IMR-90 (cell line): ENCODE measurements around the gene CYP2E1. TPM values are rescaled to one million over a fixed set of nuclear protein-coding genes. Genes with fewer than 3 reads are reported as not detected.
A peak's percentile ranks its signal among the peaks of the same experiment; 100 is the strongest.

Experiments used
- ATAC-seq: fragments of 200-7000 bp; cut with Tn5 transposase; 2 replicates; pipeline ENCODE4 v1.9.1; 2020; ENCODE audit warnings: low read depth, mild to moderate bottlenecking, moderate library complexity
- BruUV-seq: library from RNA; stranded (reverse); fragments of 400-500 nt; replicated peaks from 2 replicates; lab custom pipeline; 2021; lab: Mats Ljungman, UMichigan
- CTCF ChIA-PET: fragments of 300-600 bp; formaldehyde crosslinking; extraction: SDS; loops from one replicate; lab custom pipeline; 2021; ENCODE audit warnings: antibody characterized with exemption; lab: Yijun Ruan, JAX
- POLR2A ChIA-PET: fragments of 300-600 bp; sonication (Branson Sonifier 250); formaldehyde crosslinking; loops from one replicate; lab custom pipeline; 2022; ENCODE audit warnings: antibody characterized with exemption; ENCODE audit not compliant: unreplicated experiment; lab: Charles Lee
- DNase-seq: peaks from one replicate; pipeline ENCODE4 v3.0.0; 2013
- H2AFZ ChIP-seq: replicated peaks from 2 replicates; pipeline ENCODE3; 2013; ENCODE audit warnings: low read length, mild to moderate bottlenecking; ENCODE audit not compliant: poor library complexity
- H2AK5ac ChIP-seq: 2 replicates; pipeline ENCODE4 v1.6.1; 2013; ENCODE audit warnings: low read depth, low read length, inconsistent platforms
- H2AK9ac ChIP-seq: replicated peaks from 2 replicates; pipeline ENCODE3; 2013; ENCODE audit warnings: mild to moderate bottlenecking, low read depth, low read length, moderate library complexity; ENCODE audit not compliant: poor library complexity
- H2BK120ac ChIP-seq: 2 replicates; pipeline ENCODE4 v1.6.1; 2013; ENCODE audit warnings: low read depth, low read length, inconsistent platforms
- H2BK15ac ChIP-seq: 3 replicates; pipeline ENCODE4 v1.6.1; 2013; ENCODE audit warnings: low read depth, low read length, inconsistent platforms
- H2BK20ac ChIP-seq: 2 replicates; pipeline ENCODE4 v1.6.1; 2013; ENCODE audit warnings: low read depth, mild to moderate bottlenecking, inconsistent platforms, low read length, moderate library complexity
- H2BK5ac ChIP-seq: 2 replicates; pipeline ENCODE4 v1.6.1; 2013; ENCODE audit warnings: mild to moderate bottlenecking, low read depth, low read length, inconsistent platforms; ENCODE audit not compliant: poor library complexity, severe bottlenecking
- H3K14ac ChIP-seq: replicated peaks from 2 replicates; pipeline ENCODE4 v1.6.1; 2013; ENCODE audit warnings: low read depth, low read length, inconsistent platforms
- H3K18ac ChIP-seq: 2 replicates; pipeline ENCODE4 v1.6.1; 2013; ENCODE audit warnings: low read depth, low read length, control low read depth
- H3K23ac ChIP-seq: 2 replicates; pipeline ENCODE4 v1.6.1; 2013; ENCODE audit warnings: low read depth, low read length, inconsistent platforms
- H3K27ac ChIP-seq: 2 replicates; pipeline ENCODE4 v1.5.1; 2013; ENCODE audit warnings: mild to moderate bottlenecking, control low read depth, low read length; ENCODE audit not compliant: insufficient read depth
- H3K27me3 ChIP-seq: 2 replicates; pipeline ENCODE4 v1.6.1; 2013; ENCODE audit warnings: low read length; ENCODE audit not compliant: control insufficient read depth, insufficient read depth
- H3K36me3 ChIP-seq: 2 replicates; pipeline ENCODE4 v1.6.1; 2013; ENCODE audit warnings: low read length, mixed read lengths; ENCODE audit not compliant: control insufficient read depth, insufficient read depth
- H3K4ac ChIP-seq: 2 replicates; pipeline ENCODE4 v1.6.1; 2013; ENCODE audit warnings: low read depth, low read length, inconsistent platforms
- H3K4me1 ChIP-seq: 2 replicates; pipeline ENCODE4 v1.6.1; 2013; ENCODE audit warnings: low read length, mixed read lengths; ENCODE audit not compliant: control insufficient read depth, insufficient read depth
- H3K4me2 ChIP-seq: 2 replicates; pipeline ENCODE4 v1.6.1; 2013; ENCODE audit warnings: low read depth, mild to moderate bottlenecking, control low read depth, low read length, moderate library complexity
- H3K4me3 ChIP-seq: 2 replicates; pipeline ENCODE4 v1.5.1; 2013; ENCODE audit warnings: low read depth, mild to moderate bottlenecking, control low read depth, low read length, moderate library complexity; ENCODE audit not compliant: insufficient read depth
- H3K56ac ChIP-seq: 2 replicates; pipeline ENCODE4 v1.6.1; 2013; ENCODE audit warnings: low read length, inconsistent platforms; ENCODE audit not compliant: insufficient read depth; ENCODE audit errors: extremely low read depth
- H3K79me1 ChIP-seq, 2 experiments: 2 replicates each; pipeline ENCODE4 v1.6.1; 2013; ENCODE audit warnings: low read length in 2 of 2, inconsistent platforms in 1 of 2, low read depth in 1 of 2
- H3K9ac ChIP-seq: 2 replicates; pipeline ENCODE4 v1.6.1; 2013; ENCODE audit warnings: low read depth, low read length, control low read depth
- H3K9me1 ChIP-seq: 2 replicates; pipeline ENCODE4 v1.6.1; 2013; ENCODE audit warnings: low read length, inconsistent platforms; ENCODE audit not compliant: insufficient read depth
- H3K9me3 ChIP-seq: 2 replicates; pipeline ENCODE4 v1.6.1; 2013; ENCODE audit warnings: low read length; ENCODE audit not compliant: control insufficient read depth, insufficient read depth
- H4K20me1 ChIP-seq: 2 replicates; pipeline ENCODE4 v1.6.1; 2013; ENCODE audit warnings: low read length, inconsistent platforms; ENCODE audit not compliant: insufficient read depth
- H4K5ac ChIP-seq: 2 replicates; pipeline ENCODE4 v1.6.1; 2013; ENCODE audit warnings: mild to moderate bottlenecking, low read depth, low read length, control low read depth
- H4K8ac ChIP-seq, 2 experiments: 2 replicates each; pipeline ENCODE4 v1.6.1; 2013; ENCODE audit warnings: low read depth in 2 of 2, low read length in 2 of 2, control low read depth in 1 of 2, inconsistent platforms in 1 of 2
- H4K91ac ChIP-seq: 2 replicates; pipeline ENCODE4 v1.6.1; 2013; ENCODE audit warnings: low read depth, low read length, inconsistent platforms; ENCODE audit not compliant: insufficient read depth
- CHD1 ChIP-seq: IDR thresholded peaks from 2 replicates; pipeline ENCODE4 v1.6.1; 2012; ENCODE audit warnings: low read depth, low read length, improper control_type of control experiment
- FOS ChIP-seq: fragments of 150-350 bp; IDR thresholded peaks from 2 replicates; pipeline ENCODE4 v1.6.1; 2016; ENCODE audit warnings: low read depth, low read length
- MAFK ChIP-seq: IDR thresholded peaks from 2 replicates; pipeline ENCODE4 v1.6.1; 2012; ENCODE audit warnings: low read depth, low read length, improper control_type of control experiment
- MAZ ChIP-seq: IDR thresholded peaks from 2 replicates; pipeline ENCODE4 v1.6.1; 2012; ENCODE audit warnings: low read depth, mild to moderate bottlenecking, low read length, improper control_type of control experiment, moderate library complexity, borderline replicate concordance
- NFE2L2 ChIP-seq: fragments of 150-350 bp; IDR thresholded peaks from 2 replicates; pipeline ENCODE4 v1.6.1; 2016; ENCODE audit warnings: low read depth, mild to moderate bottlenecking, low read length
- POLR2A ChIP-seq: IDR thresholded peaks from 2 replicates; pipeline ENCODE4 v1.6.1; 2012; ENCODE audit warnings: mild to moderate bottlenecking, low read depth, low read length
- RAD21 ChIP-seq: IDR thresholded peaks from 2 replicates; pipeline ENCODE4 v1.6.1; 2012; ENCODE audit warnings: low read length, improper control_type of control experiment
- RCOR1 ChIP-seq: IDR thresholded peaks from 2 replicates; pipeline ENCODE4 v1.6.1; 2012; ENCODE audit warnings: mild to moderate bottlenecking, low read length, improper control_type of control experiment; ENCODE audit not compliant: insufficient replicate concordance
- RFX5 ChIP-seq: IDR thresholded peaks from 2 replicates; pipeline ENCODE4 v1.8.0; 2012; ENCODE audit warnings: low read depth, mild to moderate bottlenecking, low read length, moderate library complexity
- USF2 ChIP-seq: fragments of 150-350 bp; IDR thresholded peaks from 2 replicates; pipeline ENCODE4 v1.6.1; 2017; ENCODE audit warnings: mild to moderate bottlenecking, antibody characterized with exemption, low read length, low read depth
- WGBS, 2 experiments: methylation state at CpG; one replicate each; pipeline versions ENCODE4 v1.1.5 to v1.1.7; 2013; ENCODE audit warnings: missing lambda C conversion rate in 2 of 2; ENCODE audit not compliant: insufficient read length in 1 of 2; ENCODE audit errors: extremely low coverage in 2 of 2; 5-methylcytosine and 5-hydroxymethylcytosine counted together
- dilution Hi-C: fragments of 300-500 bp; cut with HindIII; formaldehyde crosslinking; loops from one replicate; pipeline ENCODE4 v1.14.3; 2018; ENCODE audit warnings: low sequenced_read_pairs; ENCODE audit not compliant: unreplicated experiment
- in situ Hi-C: fragments of 300-500 bp; cut with MboI; formaldehyde crosslinking; loops from 3 replicates; pipeline ENCODE4 v1.14.3; 2019; ENCODE audit warnings: low sequenced_read_pairs, inconsistent platforms, mixed read lengths
- intact Hi-C: fragments of 100-400 bp; cut with micrococcal nuclease; formaldehyde crosslinking; loops from 2 replicates; pipeline ENCODE4 v1.10.0; 2022
- polyA plus RNA-seq, 3 experiments: library from polyadenylated mRNA; depleted of rRNA; stranded (reverse); fragments of >200 nt; gene quantifications; 2 replicates each; pipeline ENCODE4 v1.2.3, GENCODE V29; 2012; ENCODE audit warnings: low replicate concordance in 1 of 3
- total RNA-seq: library from RNA; depleted of rRNA; stranded (reverse); fragments of >200 nt; gene quantifications from 2 replicates; pipeline ENCODE4 v1.2.3, GENCODE V29; 2012
- TF ChIP-seq, protein P1 (sequence below): conservative IDR thresholded peaks from 2 replicates; pipeline ENCODE4 v1.5.1; 2012; ENCODE audit warnings: mild to moderate bottlenecking, low read depth, low read length, improper control_type of control experiment

The CYP2E1 gene
- total and polyA plus RNA-seq, 2 of the 4 experiments (the other 2 are of a cell fraction): 0.36 to 1.7 TPM

GRCh38 chr10:133527771-133528271, 658 bp downstream of the CYP2E1 start:
- Histone ChIP-seq H3K56ac (no peak overlapping the region), H3K27me3 (peaks cover 39% of the 10 kb centered on the region), H3K18ac (no peak overlapping the region), H2BK120ac (no peak overlapping the region), H2BK5ac (no peak overlapping the region), H4K5ac (no peak overlapping the region), H3K9me3 (peaks cover 4% of the 10 kb centered on the region; the same call in 1 of the 2 replicates), H3K9me1 (no peaks in the 10 kb centered on the region), H4K91ac (no peak overlapping the region), H2BK15ac (no peak overlapping the region), H3K4me2 (peak overlapping the region; percentile 75; the same call in 1 of the 2 replicates), H3K4me3 (no peak overlapping the region), H3K4ac (no peak overlapping the region), H2AK9ac (no peak overlapping the region), H3K79me1 (no peaks in the 10 kb centered on the region), H3K14ac (no peak overlapping the region), H3K27ac (no peak overlapping the region), H4K20me1 (no peaks in the 10 kb centered on the region), H3K23ac (no peak overlapping the region), H3K4me1 (no peaks in the 10 kb centered on the region), H4K8ac (no peak overlapping the region), H3K9ac (no peak overlapping the region), H2AK5ac (no peak overlapping the region), H2AFZ (peak overlapping the region; percentile 64), H2BK20ac (no peak overlapping the region), H3K36me3 (no peaks in the 10 kb centered on the region)
- no TSS peak for BruUV-seq
- intact Hi-C loops: loop anchor here (10.0 kb wide), 1 partner anchor 203 kb away; no protein-coding TSS in a partner anchor
- DNase-seq: no peak
- no peak for TF ChIP-seq MAZ
- TF ChIP-seq, protein P1, sequence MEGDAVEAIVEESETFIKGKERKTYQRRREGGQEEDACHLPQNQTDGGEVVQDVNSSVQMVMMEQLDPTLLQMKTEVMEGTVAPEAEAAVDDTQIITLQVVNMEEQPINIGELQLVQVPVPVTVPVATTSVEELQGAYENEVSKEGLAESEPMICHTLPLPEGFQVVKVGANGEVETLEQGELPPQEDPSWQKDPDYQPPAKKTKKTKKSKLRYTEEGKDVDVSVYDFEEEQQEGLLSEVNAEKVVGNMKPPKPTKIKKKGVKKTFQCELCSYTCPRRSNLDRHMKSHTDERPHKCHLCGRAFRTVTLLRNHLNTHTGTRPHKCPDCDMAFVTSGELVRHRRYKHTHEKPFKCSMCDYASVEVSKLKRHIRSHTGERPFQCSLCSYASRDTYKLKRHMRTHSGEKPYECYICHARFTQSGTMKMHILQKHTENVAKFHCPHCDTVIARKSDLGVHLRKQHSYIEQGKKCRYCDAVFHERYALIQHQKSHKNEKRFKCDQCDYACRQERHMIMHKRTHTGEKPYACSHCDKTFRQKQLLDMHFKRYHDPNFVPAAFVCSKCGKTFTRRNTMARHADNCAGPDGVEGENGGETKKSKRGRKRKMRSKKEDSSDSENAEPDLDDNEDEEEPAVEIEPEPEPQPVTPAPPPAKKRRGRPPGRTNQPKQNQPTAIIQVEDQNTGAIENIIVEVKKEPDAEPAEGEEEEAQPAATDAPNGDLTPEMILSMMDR: no peak
- TF ChIP-seq CHD1: no peak
- no peak for TF ChIP-seq RAD21
- no peak for TF ChIP-seq USF2
- no peak for TF ChIP-seq RFX5
- no peak for TF ChIP-seq MAFK
- no peak for TF ChIP-seq RCOR1
- no peak for TF ChIP-seq NFE2L2
- no peak for TF ChIP-seq FOS
- no peak for TF ChIP-seq POLR2A
- ChIA-PET CTCF (no interaction called here), POLR2A (no interaction called here)
- 11% methylated on average over 26 of the region's 51 CpGs; no CpG with 5 or more reads in 1 of the 2 experiments for WGBS, 2 experiments
- ATAC-seq: no peak
- dilution Hi-C loops: no loop called here
- in situ Hi-C loops: no loop called here
